Measurements from ENCODE around the gene KLF1.

KLF1 gene

GRCh38 chr19:12836529-12836863 lies 50.5 kb downstream of the KLF1 start:
- no peak for DNase-seq

DNA sequence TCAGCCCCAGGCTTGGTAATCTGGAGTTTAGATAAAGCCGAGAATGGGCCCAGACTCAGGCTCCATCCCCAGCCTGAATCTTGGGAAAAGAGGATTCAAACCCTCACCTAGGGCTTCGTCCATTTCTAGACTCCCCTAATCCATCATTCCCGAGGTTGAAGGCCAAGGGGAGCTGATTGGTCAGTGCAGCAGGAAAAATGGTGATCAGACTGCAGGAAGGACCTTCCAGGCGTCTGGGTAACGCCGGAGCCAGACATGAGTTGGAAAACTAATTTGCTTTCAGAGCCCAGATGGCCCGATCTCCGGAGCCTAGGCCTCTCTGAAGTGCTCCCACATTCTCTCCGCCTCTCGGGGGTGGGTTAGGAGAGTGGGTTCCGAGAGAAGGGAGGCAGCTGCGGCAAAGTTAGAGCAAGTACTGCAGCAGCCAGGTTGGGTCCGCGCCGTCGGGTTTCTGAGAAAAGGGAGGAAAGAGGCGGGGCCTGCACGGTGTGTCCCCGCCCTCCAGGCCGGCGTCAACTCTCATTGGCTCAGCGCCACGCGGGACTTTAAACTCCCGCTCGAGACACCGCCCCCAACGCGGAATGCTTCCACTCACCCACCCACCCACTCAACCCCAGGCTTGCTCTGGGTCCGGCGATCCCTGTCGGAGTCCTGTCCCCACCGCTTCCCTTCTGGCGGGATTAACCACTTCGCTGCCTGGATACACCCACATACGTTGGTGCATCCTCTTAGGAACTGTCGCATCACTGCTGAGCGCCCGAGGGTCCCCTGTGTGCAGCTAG lies 51.8 kb downstream of the KLF1 start:
- no peak for DNase-seq

DNA sequence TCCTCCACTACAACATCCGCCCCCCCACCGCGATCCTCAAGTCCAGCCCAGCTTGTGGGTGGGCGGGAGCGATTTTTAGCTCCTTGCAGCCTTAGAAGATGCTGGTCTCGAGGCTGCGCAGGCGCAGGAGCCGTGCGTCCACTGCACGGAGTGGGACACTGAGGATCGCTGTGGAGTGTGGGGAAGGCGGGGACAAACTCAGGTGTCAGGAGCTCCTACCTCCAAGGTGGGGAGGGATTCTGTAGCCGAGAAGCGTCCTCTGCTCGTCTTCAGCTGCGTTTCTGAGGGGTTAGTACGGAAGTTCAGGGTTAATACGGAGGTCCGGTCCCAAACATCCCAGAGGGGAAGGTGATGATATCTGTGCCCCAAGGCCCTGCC lies 52.4 kb downstream of the KLF1 start, which contains the start of gene RTBDN:
Gene RTBDN (minus strand): TSS at position 14 of the 378 bp plus-strand sequence. CDS start 4,600 bp downstream, outside the sequence.
- DNase-seq: no peak

All from T-helper 9 cell (primary cell).